Endodermal cell (in vitro differentiated cells): ENCODE results near the gene KIAA0040. TPM values are rescaled to one million over a fixed set of nuclear protein-coding genes. Genes with fewer than 3 reads are reported as not detected.

ENCODE experiments used
- DNase-seq: peaks from one replicate; pipeline ENCODE4 v3.0.0-alpha.2; 2017
- H3K27ac ChIP-seq: 2 replicates; pipeline ENCODE4 v1.5.1; 2013; ENCODE audit warnings: mild to moderate bottlenecking, low read depth, low read length, moderate library complexity
- H3K27me3 ChIP-seq: 2 replicates; pipeline ENCODE4 v1.6.1; 2013; ENCODE audit warnings: mild to moderate bottlenecking, low read length, moderate library complexity; ENCODE audit not compliant: insufficient read depth, control insufficient read depth, poor library complexity, severe bottlenecking
- H3K36me3 ChIP-seq: 2 replicates; pipeline ENCODE4 v1.7.0; 2013; ENCODE audit warnings: mild to moderate bottlenecking, low read length, moderate library complexity; ENCODE audit not compliant: control insufficient read depth, insufficient read depth
- H3K4me1 ChIP-seq: one replicate; pipeline ENCODE4 v1.7.0; 2013; ENCODE audit warnings: low read length; ENCODE audit not compliant: control insufficient read depth, insufficient read depth
- H3K4me3 ChIP-seq: 2 replicates; pipeline ENCODE4 v1.5.1; 2013; ENCODE audit warnings: mild to moderate bottlenecking, low read length, moderate library complexity
- H3K9ac ChIP-seq: 2 replicates; pipeline ENCODE4 v1.6.1; 2013; ENCODE audit warnings: mild to moderate bottlenecking, low read length, moderate library complexity; ENCODE audit not compliant: poor library complexity, severe bottlenecking; ENCODE audit errors: extremely low read depth
- H3K9me3 ChIP-seq: 2 replicates; pipeline ENCODE4 v1.6.1; 2013; ENCODE audit warnings: mild to moderate bottlenecking, low read length, moderate library complexity; ENCODE audit not compliant: control insufficient read depth
- H3K27ac Mint-ChIP-seq: 2 replicates; pipeline ENCODE4 v1.8.0; 2020; ENCODE audit warnings: mixed read lengths
- H3K27me3 Mint-ChIP-seq: 2 replicates; pipeline ENCODE4 v1.8.0; 2021; ENCODE audit warnings: mild to moderate bottlenecking, mixed read lengths; ENCODE audit not compliant: insufficient read depth
- H3K36me3 Mint-ChIP-seq: 2 replicates; pipeline ENCODE4 v1.8.0; 2020; ENCODE audit warnings: low read depth, mixed read lengths
- H3K4me1 Mint-ChIP-seq: 2 replicates; pipeline ENCODE4 v1.8.0; 2020; ENCODE audit warnings: mixed read lengths
- H3K4me3 Mint-ChIP-seq: 2 replicates; pipeline ENCODE4 v1.8.0; 2020; ENCODE audit warnings: mild to moderate bottlenecking, moderate library complexity, mixed read lengths
- H3K9me3 Mint-ChIP-seq: 2 replicates; pipeline ENCODE4 v1.8.0; 2020; ENCODE audit warnings: mild to moderate bottlenecking, mixed read lengths
- CTCF ChIP-seq: fragments of 200-600 bp; sonication (generic); conservative IDR thresholded peaks from 2 replicates; pipeline ENCODE4 v1.5.0; 2021; ENCODE audit warnings: antibody characterized with exemption, mild to moderate bottlenecking
- WGBS, 2 experiments: methylation state at CpG; one replicate each; pipeline versions ENCODE4 v1.1.5 to v1.1.7; 2013; ENCODE audit warnings: missing lambda C conversion rate in 2 of 2, mixed read lengths in 1 of 2; ENCODE audit not compliant: insufficient coverage in 1 of 2, insufficient read length in 1 of 2; 5-methylcytosine and 5-hydroxymethylcytosine counted together
- total RNA-seq, 2 donors: library from RNA; stranded (reverse); fragmentation: NEBNext Ultra II Directional in 1 of 2; extraction: Animal tissue kit (Norgen Biotek cat#: 25700) in 1 of 2; gene quantifications; 2 replicates in 1 of 2; 3 replicates in 1 of 2; pipeline ENCODE4 v1.2.1, GENCODE V29; 2021

KIAA0040 gene
- total RNA-seq, 2 donors from 2014 or later, result 9.2 to 12.9 TPM

GRCh38 chr1:175198332-175198731, 5.8 kb upstream of the KIAA0040 start:
- H3K27ac Mint-ChIP-seq, result no peak overlapping the region
- H3K36me3 Mint-ChIP-seq, result no peaks in the 10 kb centered on the region
- Histone ChIP-seq H3K27ac (no peak overlapping the region), H3K9ac (no peak overlapping the region), H3K9me3 (no peaks in the 10 kb centered on the region), H3K27me3 (peaks cover 27% of the 10 kb centered on the region), H3K4me1 (no peaks in the 10 kb centered on the region), H3K36me3 (no peaks in the 10 kb centered on the region), H3K4me3 (no peak overlapping the region)
- no peaks in the 10 kb centered on the region for H3K9me3 Mint-ChIP-seq
- H3K4me3 Mint-ChIP-seq, result no peak overlapping the region
- TF ChIP-seq CTCF, result no peak
- no peak for DNase-seq
- H3K4me1 Mint-ChIP-seq, result no peaks in the 10 kb centered on the region
- peaks cover 30% of the 10 kb centered on the region for H3K27me3 Mint-ChIP-seq

- no peak for DNase-seq
- Mint-ChIP-seq H3K27ac (no peak overlapping the region), H3K4me3 (no peak overlapping the region), H3K27me3 (peaks cover 33% of the 10 kb centered on the region), H3K36me3 (no peaks in the 10 kb centered on the region), H3K4me1 (peaks cover 2% of the 10 kb centered on the region), H3K9me3 (no peaks in the 10 kb centered on the region)
- H3K27me3 ChIP-seq, result peaks cover 31% of the 10 kb centered on the region
- H3K36me3 ChIP-seq, result no peaks in the 10 kb centered on the region
- no peak overlapping the region for H3K4me3 ChIP-seq
- no peak overlapping the region for H3K9ac ChIP-seq
- no peaks in the 10 kb centered on the region for H3K9me3 ChIP-seq
- 87% methylated on average over 2 of the region's 2 CpGs; no CpG with 5 or more reads in 1 of the 2 experiments for WGBS, 2 experiments
- H3K4me1 ChIP-seq, result no peaks in the 10 kb centered on the region
- H3K27ac ChIP-seq, result no peak overlapping the region
- TF ChIP-seq CTCF, result no peak
Observed at GRCh38 chr1:175197531-175197930, 5.0 kb upstream of the KIAA0040 start.

- Histone ChIP-seq H3K4me1 (no peaks in the 10 kb centered on the region), H3K9me3 (no peaks in the 10 kb centered on the region), H3K27ac (no peak overlapping the region), H3K36me3 (no peaks in the 10 kb centered on the region), H3K9ac (no peak overlapping the region), H3K4me3 (no peak overlapping the region), H3K27me3 (peaks cover 31% of the 10 kb centered on the region)
- H3K9me3 Mint-ChIP-seq, result no peaks in the 10 kb centered on the region
- TF ChIP-seq CTCF, result no peak
- H3K4me3 Mint-ChIP-seq, result no peak overlapping the region
- DNase-seq, result no peak
- WGBS, 2 experiments, result 88 to 96% methylated on average over 3 of the region's 3 CpGs
- no peaks in the 10 kb centered on the region for H3K36me3 Mint-ChIP-seq
- peaks cover 33% of the 10 kb centered on the region for H3K27me3 Mint-ChIP-seq
- no peak overlapping the region for H3K27ac Mint-ChIP-seq
- peaks cover 13% of the 10 kb centered on the region for H3K4me1 Mint-ChIP-seq
Observed at GRCh38 chr1:175195798-175196197, 3.2 kb upstream of the KIAA0040 start.
